ENCODE results near the gene SPG11. TPM values are rescaled to one million over a fixed set of nuclear protein-coding genes. Genes with fewer than 3 reads are reported as not detected.

Gene SPG11
- total and polyA plus RNA-seq, 9 of the 15 experiments (the other 6 are each of a cell fraction or from before 2014, with no cell fraction given), result 23.3 to 71.2 (median 45.6) TPM

- TF ChIP-seq GTF2E2 (tag; IDR thresholded peaks at IDR 0.05) (peak; percentile 44; the same call in 1 of the 2 replicates), ZNF174 (CRISPR knock-in tag; IDR thresholded peaks at IDR 0.05) (no peak), IFI16 (CRISPR knock-in tag; IDR thresholded peaks at IDR 0.05) (no peak), RAD21 (CRISPR knock-in tag; conservative IDR thresholded peaks at IDR 0.05 in 1 of 2, IDR thresholded peaks at IDR 0.05 in 1 of 2) (no peak), ADNP (tag; IDR thresholded peaks at IDR 0.05) (no peak), HOMEZ (CRISPR knock-in tag; IDR thresholded peaks at IDR 0.05) (no peak), MAZ (CRISPR knock-in tag; conservative IDR thresholded peaks at IDR 0.05 in 1 of 2, IDR thresholded peaks at IDR 0.05 in 1 of 2) (no peak), ZBTB49 (CRISPR knock-in tag; IDR thresholded peaks at IDR 0.05; ENCODE audit: borderline replicate concordance) (no peak), L3MBTL2 (IDR thresholded peaks at IDR 0.05) (peak; percentile 54; the same call in 1 of the 2 replicates), PRDM10 (IDR thresholded peaks at IDR 0.05; ENCODE audit: partially characterized antibody) (no peak), ID3 (CRISPR knock-in tag; IDR thresholded peaks at IDR 0.05) (no peak), ID3 (tag; IDR thresholded peaks at IDR 0.05) (no peak), DDX20 (tag; IDR thresholded peaks at IDR 0.05; ENCODE audit: low read depth) (no peak), GTF2B (IDR thresholded peaks at IDR 0.05; ENCODE audit: extremely low read depth, insufficient read length) (no peak), ZKSCAN8 (CRISPR knock-in tag; IDR thresholded peaks at IDR 0.05) (no peak), SIX5 (IDR thresholded peaks at IDR 0.05; ENCODE audit: borderline replicate concordance in 1 of 2, insufficient read depth in 1 of 2, low read depth in 1 of 2, low read length in 2 of 2) (no peak)
Measured at GRCh38 chr15:44711743-44712345, 48.4 kb upstream of the SPG11 start (continued).

All from K562 (cell line).